HEK293T (cell line): ENCODE measurements around the gene KCNJ1.

Experiments
- CTCF ChIA-PET: fragments of 350-600 bp; formaldehyde crosslinking; extraction: SDS; loops from one replicate; lab custom pipeline; 2021; ENCODE audit warnings: antibody characterized with exemption, inconsistent platforms; lab: Yijun Ruan, JAX
- POLR2A ChIA-PET: fragments of 350-600 bp; formaldehyde crosslinking; extraction: SDS; loops from one replicate; lab custom pipeline; 2020; ENCODE audit warnings: antibody characterized with exemption, inconsistent platforms; lab: Yijun Ruan, JAX
- DNase-seq: peaks from one replicate; pipeline ENCODE4 v3.0.0; 2012; ENCODE audit warnings: mixed read lengths; ENCODE audit errors: extremely low spot score
- ARNT ChIP-seq: fragments of 450-650 bp; IDR thresholded peaks from 2 replicates; pipeline ENCODE4 v1.6.1; 2017; ENCODE audit warnings: mild to moderate bottlenecking
- BHLHE40 ChIP-seq: fragments of 450-650 bp; IDR thresholded peaks from 2 replicates; pipeline ENCODE4 v1.6.1; 2016; ENCODE audit warnings: mild to moderate bottlenecking, moderate library complexity, borderline replicate concordance
- CTBP1 ChIP-seq: fragments of 450-650 bp; IDR thresholded peaks from 2 replicates; pipeline ENCODE4 v1.6.1; 2016; ENCODE audit warnings: borderline replicate concordance
- ELF4 ChIP-seq: fragments of 450-650 bp; IDR thresholded peaks from 2 replicates; pipeline ENCODE4 v1.6.1; 2017; ENCODE audit warnings: antibody characterized with exemption
- FOXA1 ChIP-seq: fragments of 450-650 bp; IDR thresholded peaks from 2 replicates; pipeline ENCODE4 v1.6.1; 2016; ENCODE audit warnings: mild to moderate bottlenecking
- FOXK2 ChIP-seq: fragments of 450-650 bp; IDR thresholded peaks from 2 replicates; pipeline ENCODE4 v1.6.1; 2016; ENCODE audit warnings: mild to moderate bottlenecking
- FOXM1 ChIP-seq: fragments of 450-650 bp; IDR thresholded peaks from 2 replicates; pipeline ENCODE4 v1.6.1; 2017; ENCODE audit warnings: mild to moderate bottlenecking, borderline replicate concordance
- HDGF ChIP-seq: fragments of 450-650 bp; IDR thresholded peaks from 2 replicates; pipeline ENCODE4 v1.6.1; 2017; ENCODE audit warnings: antibody characterized with exemption, borderline replicate concordance
- L3MBTL2 ChIP-seq: fragments of 450-650 bp; conservative IDR thresholded peaks from 2 replicates; pipeline ENCODE4 v1.6.1; 2016; ENCODE audit warnings: mild to moderate bottlenecking
- LEF1 ChIP-seq: fragments of 450-650 bp; IDR thresholded peaks from 2 replicates; pipeline ENCODE4 v1.6.1; 2017; ENCODE audit warnings: mild to moderate bottlenecking, borderline replicate concordance
- NFRKB ChIP-seq: fragments of 450-650 bp; IDR thresholded peaks from 2 replicates; pipeline ENCODE4 v1.6.1; 2016; ENCODE audit warnings: mild to moderate bottlenecking, moderate library complexity
- SP1 ChIP-seq: fragments of 450-650 bp; IDR thresholded peaks from 2 replicates; pipeline ENCODE4 v1.6.1; 2017
- SUZ12 ChIP-seq: fragments of 450-650 bp; IDR thresholded peaks from 2 replicates; pipeline ENCODE4 v1.6.1; 2016; ENCODE audit warnings: mild to moderate bottlenecking
- TARDBP ChIP-seq: fragments of 450-650 bp; IDR thresholded peaks from 2 replicates; pipeline ENCODE4 v1.6.1; 2016
- ZNF384 ChIP-seq: fragments of 450-650 bp; IDR thresholded peaks from 2 replicates; pipeline ENCODE4 v1.6.1; 2016
- TF ChIP-seq, protein P1 (sequence below): fragments of 450-650 bp; IDR thresholded peaks from 2 replicates; pipeline ENCODE4 v1.6.1; 2016

Gene KCNJ1

GRCh38 chr11:128827191-128827893 lies 39.8 kb downstream of the KCNJ1 start:
- TF ChIP-seq CTBP1 (no peak), L3MBTL2 (no peak), BHLHE40 (no peak), FOXK2 (no peak), NFRKB (no peak), ZNF384 (no peak), LEF1 (no peak)
- DNase-seq: no peak
- POLR2A ChIA-PET: no interaction called here
- CTCF ChIA-PET: interaction anchor here (0.7 to 1.2 kb wide), 4 partner anchors 21 to 197 kb away, joined by 3 read pairs; no protein-coding TSS in a partner anchor

- POLR2A ChIA-PET: no interaction called here
- no peak for TF ChIP-seq ZNF384
- CTCF ChIA-PET: no interaction called here
- no peak for DNase-seq
Observed at GRCh38 chr11:128825050-128825784, 41.9 kb downstream of the KCNJ1 start.

DNA sequence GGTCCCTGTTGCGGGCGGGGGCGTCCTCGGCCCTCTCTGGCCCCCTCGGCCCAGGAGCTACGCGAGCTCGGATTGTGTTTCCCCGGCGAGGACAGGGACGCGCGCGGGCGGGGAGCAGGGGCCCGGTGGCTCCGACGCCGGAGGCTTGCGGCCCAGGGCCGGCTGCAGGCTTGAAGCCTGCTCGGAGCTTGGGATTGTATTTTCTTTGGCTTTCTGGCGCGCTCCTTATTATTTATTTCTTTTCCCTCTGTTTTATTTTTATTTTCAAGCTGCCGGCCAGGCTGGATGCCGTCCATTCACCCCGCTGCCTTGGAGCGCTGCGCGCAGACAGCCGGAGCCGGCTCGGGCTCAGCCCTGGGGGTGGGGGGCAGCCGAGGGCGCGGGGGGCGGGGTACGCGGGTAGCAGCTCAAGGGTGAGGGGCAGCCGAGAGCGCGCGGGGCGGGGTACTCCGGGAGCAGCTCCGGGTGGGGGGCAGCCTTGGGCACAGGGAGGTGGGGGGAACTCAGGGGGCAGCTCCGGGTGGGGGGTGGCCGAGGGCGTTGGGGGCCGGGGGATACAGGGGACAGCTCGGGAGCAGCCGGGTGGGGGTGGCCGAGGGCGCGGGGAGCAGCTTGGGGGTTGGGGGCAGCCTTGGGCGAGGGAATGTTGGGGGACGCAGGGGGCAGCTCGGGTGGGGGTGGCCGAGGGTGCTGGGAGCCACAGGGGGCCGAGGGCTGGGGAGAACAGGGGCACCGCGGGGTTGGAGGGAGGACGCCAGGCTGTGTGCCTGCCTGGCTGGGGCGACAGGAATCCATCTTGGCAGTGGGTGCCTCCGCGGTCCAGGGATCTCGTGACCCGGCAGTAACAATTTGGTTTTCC lies 42.7 kb downstream of the KCNJ1 start:
- CTCF ChIA-PET: no interaction called here
- POLR2A ChIA-PET: no interaction called here
- TF ChIP-seq FOXK2: no peak
- TF ChIP-seq ZNF384: no peak
- TF ChIP-seq NFRKB: no peak
- TF ChIP-seq BHLHE40: no peak
- no peak for TF ChIP-seq ARNT
- TF ChIP-seq FOXM1: no peak
- TF ChIP-seq CTBP1: no peak
- no peak for TF ChIP-seq SP1
- TF ChIP-seq LEF1: no peak
- TF ChIP-seq L3MBTL2: no peak
- no peak for TF ChIP-seq ELF4
- TF ChIP-seq HDGF: no peak
- TF ChIP-seq, protein P1, sequence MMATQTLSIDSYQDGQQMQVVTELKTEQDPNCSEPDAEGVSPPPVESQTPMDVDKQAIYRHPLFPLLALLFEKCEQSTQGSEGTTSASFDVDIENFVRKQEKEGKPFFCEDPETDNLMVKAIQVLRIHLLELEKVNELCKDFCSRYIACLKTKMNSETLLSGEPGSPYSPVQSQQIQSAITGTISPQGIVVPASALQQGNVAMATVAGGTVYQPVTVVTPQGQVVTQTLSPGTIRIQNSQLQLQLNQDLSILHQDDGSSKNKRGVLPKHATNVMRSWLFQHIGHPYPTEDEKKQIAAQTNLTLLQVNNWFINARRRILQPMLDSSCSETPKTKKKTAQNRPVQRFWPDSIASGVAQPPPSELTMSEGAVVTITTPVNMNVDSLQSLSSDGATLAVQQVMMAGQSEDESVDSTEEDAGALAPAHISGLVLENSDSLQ: no peak
- DNase-seq: no peak

DNA sequence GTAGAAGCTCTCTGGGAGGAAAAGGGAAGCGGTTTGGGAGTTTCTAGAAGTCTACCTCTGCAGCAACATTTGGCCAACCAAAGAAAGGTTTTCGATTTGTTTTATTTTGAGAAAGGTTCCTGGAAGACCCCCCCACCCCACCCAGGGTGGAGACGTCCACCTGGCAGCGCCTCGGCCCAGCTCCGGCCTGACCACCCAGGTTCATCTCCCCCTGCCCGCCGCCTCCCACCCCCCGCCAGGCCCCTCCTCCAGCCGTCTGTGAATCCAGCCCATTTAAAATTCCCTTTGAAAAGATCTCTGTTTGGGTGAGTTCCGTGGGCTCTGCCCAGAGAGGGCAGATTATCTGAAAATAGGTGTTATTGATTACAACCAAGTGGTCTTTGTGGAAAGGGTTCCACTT lies 43.3 kb downstream of the KCNJ1 start:
- ChIA-PET POLR2A (no interaction called here), CTCF (no interaction called here)
- TF ChIP-seq SUZ12: no peak

DNA sequence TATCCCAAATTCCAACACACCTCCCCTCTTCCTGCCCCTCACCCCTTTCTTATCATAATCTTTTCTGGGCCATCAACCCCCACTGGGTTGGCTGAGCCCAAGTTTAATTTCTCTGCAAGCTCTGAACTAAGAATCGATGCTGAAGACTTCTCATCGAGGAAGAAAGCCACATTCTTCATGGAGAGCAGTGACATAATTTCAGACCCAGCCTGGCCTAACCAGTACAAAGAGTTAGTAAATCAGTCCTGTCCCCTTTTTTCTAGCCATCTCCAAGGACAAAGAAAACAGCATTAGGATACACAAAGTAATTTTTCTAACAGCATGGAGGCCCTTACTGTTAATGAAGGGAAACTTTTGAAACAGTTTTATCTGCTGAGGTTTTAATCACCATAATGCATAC lies 45.0 kb downstream of the KCNJ1 start:
- TF ChIP-seq SUZ12 (no peak), HDGF (no peak), BHLHE40 (no peak), LEF1 (no peak)
- ChIA-PET CTCF (interaction anchor here (1.4 kb wide), 1 partner anchor 9 kb away, joined by 4 read pairs; no protein-coding TSS in a partner anchor), POLR2A (no interaction called here)
- DNase-seq: no peak

More for the DNA sequence above, 43.3 kb downstream of the KCNJ1 start:
- DNase-seq: no peak

- POLR2A ChIA-PET: no interaction called here
- TF ChIP-seq BHLHE40 (no peak), ELF4 (no peak), NFRKB (no peak), FOXM1 (no peak), ARNT (no peak), FOXA1 (no peak), CTBP1 (no peak), LEF1 (no peak), FOXK2 (no peak), SUZ12 (no peak), HDGF (no peak), ZNF384 (no peak), TARDBP (no peak), L3MBTL2 (no peak), SP1 (no peak)
- TF ChIP-seq, protein P1: no peak
- DNase-seq: no peak
- CTCF ChIA-PET: interaction anchor here (1.4 kb wide), 1 partner anchor 9 kb away, joined by 4 read pairs; no protein-coding TSS in a partner anchor
Observed at GRCh38 chr11:128821556-128821955, 45.5 kb downstream of the KCNJ1 start.

DNA sequence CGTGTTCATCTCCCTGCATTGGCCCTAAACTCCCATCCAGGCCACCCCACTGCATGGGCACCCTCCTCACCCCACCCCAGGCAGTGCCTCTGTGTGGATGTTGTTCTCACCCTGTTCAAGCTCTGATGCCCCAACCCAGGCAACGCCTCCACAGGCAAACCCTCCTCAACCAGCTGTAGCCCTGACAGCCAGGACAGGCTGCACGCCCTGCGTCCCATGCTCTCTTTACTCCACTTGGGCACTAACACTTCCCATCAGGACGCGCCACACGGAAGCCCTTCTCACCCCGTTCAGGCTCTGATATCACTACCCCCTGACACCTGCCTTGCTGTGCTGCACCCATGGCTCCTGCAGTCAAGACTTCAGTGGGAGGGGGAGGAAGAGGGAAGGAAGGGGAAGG lies 47.9 kb downstream of the KCNJ1 start:
- TF ChIP-seq CTBP1 (no peak), TARDBP (no peak), NFRKB (no peak), SUZ12 (no peak), ZNF384 (no peak), ELF4 (no peak), LEF1 (no peak), FOXK2 (no peak), L3MBTL2 (no peak), HDGF (no peak), BHLHE40 (no peak), SP1 (no peak), FOXM1 (no peak), ARNT (no peak), FOXA1 (no peak)
- TF ChIP-seq, protein P1: no peak
- POLR2A ChIA-PET: no interaction called here
- CTCF ChIA-PET: no interaction called here
- no peak for DNase-seq
